Trophoblast cell (in vitro differentiated cells and primary cell): ENCODE measurements around the gene WNK2.
"Not testable (repeated sequence)": the region's sequence is repeated elsewhere in the genome, so short reads cannot be mapped to it uniquely, and the experiment has no call there.

Source experiments
- DNase-seq, 2 donors: peaks; one replicate each; pipeline ENCODE4 v3.0.0-alpha.2; 2016
- H2AFZ ChIP-seq: 2 replicates; pipeline ENCODE4 v1.6.1; 2013; ENCODE audit warnings: low read length, moderate library complexity, mild to moderate bottlenecking; ENCODE audit not compliant: insufficient read depth, poor library complexity
- H2AK5ac ChIP-seq: 2 replicates; pipeline ENCODE4 v1.6.1; 2013; ENCODE audit warnings: mild to moderate bottlenecking, low read length
- H2BK120ac ChIP-seq: 2 replicates; pipeline ENCODE4 v1.6.1; 2013; ENCODE audit warnings: low read length, mild to moderate bottlenecking, moderate library complexity; ENCODE audit not compliant: insufficient read depth, poor library complexity
- H2BK12ac ChIP-seq: 2 replicates; pipeline ENCODE4 v1.6.1; 2013; ENCODE audit warnings: mild to moderate bottlenecking, low read length, moderate library complexity
- H2BK5ac ChIP-seq: 2 replicates; pipeline ENCODE4 v1.6.1; 2013; ENCODE audit warnings: low read length, low read depth, moderate library complexity, mild to moderate bottlenecking; ENCODE audit not compliant: poor library complexity
- H3K14ac ChIP-seq: 2 replicates; pipeline ENCODE4 v1.6.1; 2013; ENCODE audit warnings: mild to moderate bottlenecking, low read length
- H3K18ac ChIP-seq: 2 replicates; pipeline ENCODE4 v1.6.1; 2013; ENCODE audit warnings: mild to moderate bottlenecking, low read length
- H3K23ac ChIP-seq: 2 replicates; pipeline ENCODE4 v1.6.1; 2013; ENCODE audit warnings: low read length
- H3K27ac ChIP-seq: 2 replicates; pipeline ENCODE4 v1.5.1; 2013; ENCODE audit warnings: low read depth, mild to moderate bottlenecking, inconsistent platforms, low read length, moderate library complexity
- H3K27me3 ChIP-seq: 2 replicates; pipeline ENCODE4 v1.6.1; 2013; ENCODE audit warnings: inconsistent platforms, mild to moderate bottlenecking, low read length, moderate library complexity; ENCODE audit not compliant: insufficient read depth
- H3K36me3 ChIP-seq, 2 experiments: 1 replicate in 1 of 2; 2 replicates in 1 of 2; pipeline ENCODE4 v1.6.1; 2013; ENCODE audit warnings: low read length in 2 of 2, mild to moderate bottlenecking in 2 of 2, moderate library complexity in 1 of 2; ENCODE audit not compliant: insufficient read depth in 2 of 2, control insufficient read depth in 1 of 2
- H3K4ac ChIP-seq: 2 replicates; pipeline ENCODE4 v1.6.1; 2013; ENCODE audit warnings: low read depth, mild to moderate bottlenecking, low read length, moderate library complexity
- H3K4me1 ChIP-seq, 2 experiments: 1 replicate in 1 of 2; 2 replicates in 1 of 2; pipeline ENCODE4 v1.6.1; 2013; ENCODE audit warnings: low read length in 2 of 2, mild to moderate bottlenecking in 2 of 2, moderate library complexity in 1 of 2; ENCODE audit not compliant: insufficient read depth in 2 of 2, control insufficient read depth in 1 of 2
- H3K4me2 ChIP-seq: 2 replicates; pipeline ENCODE4 v1.6.1; 2013; ENCODE audit warnings: inconsistent platforms, mild to moderate bottlenecking, low read length, moderate library complexity
- H3K4me3 ChIP-seq: 2 replicates; pipeline ENCODE4 v1.5.1; 2013; ENCODE audit warnings: mild to moderate bottlenecking, low read depth, low read length, inconsistent platforms
- H3K79me1 ChIP-seq: one replicate; pipeline ENCODE4 v1.6.1; 2013; ENCODE audit warnings: low read length
- H3K79me2 ChIP-seq: 2 replicates; pipeline ENCODE4 v1.6.1; 2013; ENCODE audit warnings: low read length, mild to moderate bottlenecking; ENCODE audit not compliant: control insufficient read depth, insufficient read depth, poor library complexity
- H3K9ac ChIP-seq: 2 replicates; pipeline ENCODE4 v1.6.1; 2013; ENCODE audit warnings: mild to moderate bottlenecking, low read length
- H3K9me3 ChIP-seq: 2 replicates; pipeline ENCODE4 v1.6.1; 2013; ENCODE audit warnings: low read depth, mild to moderate bottlenecking, control low read depth, inconsistent platforms, low read length; ENCODE audit not compliant: insufficient read depth
- H4K12ac ChIP-seq: 2 replicates; pipeline ENCODE4 v1.6.1; 2013; ENCODE audit warnings: low read depth, mild to moderate bottlenecking, low read length, moderate library complexity
- H4K8ac ChIP-seq: 2 replicates; pipeline ENCODE4 v1.6.1; 2013; ENCODE audit warnings: low read depth, mild to moderate bottlenecking, low read length, moderate library complexity
- H4K91ac ChIP-seq: one replicate; pipeline ENCODE4 v1.6.1; 2013; ENCODE audit warnings: low read depth, mild to moderate bottlenecking, low read length, moderate library complexity
- WGBS: extraction: QIAGEN DNeasy Blood & Tissue Kit; methylation state at CpG from one replicate; pipeline ENCODE4 v1.1.7; 2013; ENCODE audit warnings: missing lambda C conversion rate; ENCODE audit not compliant: insufficient read length, insufficient coverage; ENCODE audit errors: extremely low coverage; 5-methylcytosine and 5-hydroxymethylcytosine counted together

The WNK2 gene

GRCh38 chr9:93338196-93338595 is 154.3 kb downstream of the WNK2 start:
- not testable (repeated sequence) for H3K14ac ChIP-seq, H3K4me3 ChIP-seq, H4K91ac ChIP-seq, H3K18ac ChIP-seq, H3K27ac ChIP-seq, H3K79me2 ChIP-seq, H3K4ac ChIP-seq, H4K12ac ChIP-seq, H3K36me3 ChIP-seq, H2AFZ ChIP-seq, H2AK5ac ChIP-seq, H2BK12ac ChIP-seq, DNase-seq, H3K9ac ChIP-seq, H3K4me1 ChIP-seq, H2BK120ac ChIP-seq, H3K4me2 ChIP-seq, H3K27me3 ChIP-seq, H3K23ac ChIP-seq, H4K8ac ChIP-seq, H3K79me1 ChIP-seq, H2BK5ac ChIP-seq
- H3K9me3 ChIP-seq = peaks cover 16% of the 10 kb centered on the region
- WGBS = no CpG with 5 or more reads among the region's 1 CpG

DNA sequence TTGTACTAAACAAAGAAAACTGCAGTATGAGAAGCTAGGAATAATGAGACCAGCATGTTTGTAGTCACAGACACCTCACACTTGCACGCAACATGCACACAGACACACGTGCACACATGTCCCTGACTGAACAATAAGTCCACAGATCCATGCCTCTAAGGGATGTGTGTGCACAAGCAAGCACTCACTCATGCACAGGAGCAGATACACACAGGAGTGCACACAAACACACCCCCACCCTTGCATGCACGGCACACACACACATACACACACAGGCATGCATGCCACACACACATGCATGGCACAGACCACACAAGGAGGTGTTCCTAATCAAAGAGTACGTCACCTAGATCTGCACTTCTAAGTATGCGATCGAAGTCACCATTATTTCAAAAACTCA is 156.2 kb downstream of the WNK2 start:
- Histone ChIP-seq H3K27me3 (no peaks in the 10 kb centered on the region), H4K91ac (no peak overlapping the region), H3K9ac (no peak overlapping the region), H3K4ac (no peak overlapping the region), H4K8ac (no peak overlapping the region), H3K27ac (no peak overlapping the region), H4K12ac (no peak overlapping the region), H3K79me1 (no peaks in the 10 kb centered on the region), H3K9me3 (peaks cover 16% of the 10 kb centered on the region), H3K14ac (no peak overlapping the region), H2BK5ac (no peak overlapping the region), H3K36me3 (no peaks in the 10 kb centered on the region), H3K23ac (no peak overlapping the region), H2AFZ (no peak overlapping the region), H3K79me2 (no peaks in the 10 kb centered on the region), H2BK120ac (no peak overlapping the region), H2BK12ac (no peak overlapping the region), H3K4me3 (peak overlapping the region; percentile 18), H3K18ac (no peak overlapping the region), H3K4me2 (no peak overlapping the region), H3K4me1 (no peaks in the 10 kb centered on the region), H2AK5ac (no peak overlapping the region)
- WGBS = no CpG with 5 or more reads among the region's 6 CpGs
- DNase-seq = no peak

DNA sequence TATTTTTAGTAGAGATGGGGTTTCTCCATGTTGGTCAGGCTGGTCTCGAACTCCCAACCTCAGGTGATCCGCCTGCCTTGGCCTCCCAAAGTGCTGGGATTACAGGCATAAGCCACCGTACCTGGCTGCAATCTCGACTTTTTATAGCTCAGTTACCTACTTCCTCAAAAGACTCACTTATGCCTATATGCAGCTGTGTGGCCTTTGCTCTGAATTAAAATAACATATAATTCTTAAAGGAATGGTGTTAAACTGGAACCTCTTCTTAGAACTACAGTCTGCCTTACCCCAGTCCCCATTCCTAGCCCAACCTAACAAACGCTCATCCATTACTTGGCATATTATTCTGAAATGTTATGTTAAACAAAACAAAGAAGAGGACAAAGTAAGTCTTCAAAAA is 157.9 kb downstream of the WNK2 start:
- H2AFZ ChIP-seq = not testable (repeated sequence)
- no CpG with 5 or more reads among the region's 5 CpGs for WGBS

GRCh38 chr9:93342428-93342827 is 158.5 kb downstream of the WNK2 start:
- H4K8ac ChIP-seq, H3K14ac ChIP-seq, H3K9ac ChIP-seq, H3K79me1 ChIP-seq, H3K4ac ChIP-seq, H3K4me1 ChIP-seq, H3K18ac ChIP-seq, H2AFZ ChIP-seq, H2BK5ac ChIP-seq, H3K27ac ChIP-seq, H3K23ac ChIP-seq, H3K79me2 ChIP-seq, H4K12ac ChIP-seq, H2BK12ac ChIP-seq, H3K36me3 ChIP-seq, H3K4me2 ChIP-seq, H2AK5ac ChIP-seq, H3K4me3 ChIP-seq, H4K91ac ChIP-seq, H2BK120ac ChIP-seq: not testable (repeated sequence)
- WGBS = no CpG with 5 or more reads among the region's 11 CpGs
- DNase-seq = peak; percentile 88 to 90
- H3K9me3 ChIP-seq = peaks cover 14% of the 10 kb centered on the region
- peaks cover 19% of the 10 kb centered on the region for H3K27me3 ChIP-seq

More for the DNA sequence above, 157.9 kb downstream of the WNK2 start:
- H3K18ac ChIP-seq, H3K4me3 ChIP-seq, H2BK120ac ChIP-seq, H2BK12ac ChIP-seq, H2AK5ac ChIP-seq, H3K27ac ChIP-seq, H3K79me2 ChIP-seq, H4K12ac ChIP-seq, H3K36me3 ChIP-seq, H3K4ac ChIP-seq, H3K79me1 ChIP-seq, H3K4me2 ChIP-seq, H2BK5ac ChIP-seq, H3K9ac ChIP-seq, H4K8ac ChIP-seq, H3K14ac ChIP-seq, H3K23ac ChIP-seq, H4K91ac ChIP-seq, H3K4me1 ChIP-seq: not testable (repeated sequence)
- peaks cover 15% of the 10 kb centered on the region for H3K9me3 ChIP-seq
- DNase-seq = peak; percentile 45 to 84
- H3K27me3 ChIP-seq = peaks cover 14% of the 10 kb centered on the region
